AG09319 (cell line): ENCODE results near the gene RORC.

Source experiments
- DNase-seq: peaks from one replicate; pipeline ENCODE4 v3.0.0-alpha.2; 2010; ENCODE audit warnings: low read depth; ENCODE audit errors: extremely low read depth
- CTCF ChIP-seq: IDR thresholded peaks from 2 replicates; pipeline ENCODE4 v1.5.1; 2011; ENCODE audit warnings: low read depth, mild to moderate bottlenecking, inconsistent platforms, low read length, moderate library complexity

The RORC gene

GRCh38 chr1:151846686-151847237 is 15.2 kb upstream of the RORC start:
- no peak for TF ChIP-seq CTCF

GRCh38 chr1:151846062-151846568 is 14.5 kb upstream of the RORC start:
- no peak for DNase-seq
- no peak for TF ChIP-seq CTCF

More at GRCh38 chr1:151846686-151847237, 15.2 kb upstream of the RORC start:
- no peak for DNase-seq

DNA sequence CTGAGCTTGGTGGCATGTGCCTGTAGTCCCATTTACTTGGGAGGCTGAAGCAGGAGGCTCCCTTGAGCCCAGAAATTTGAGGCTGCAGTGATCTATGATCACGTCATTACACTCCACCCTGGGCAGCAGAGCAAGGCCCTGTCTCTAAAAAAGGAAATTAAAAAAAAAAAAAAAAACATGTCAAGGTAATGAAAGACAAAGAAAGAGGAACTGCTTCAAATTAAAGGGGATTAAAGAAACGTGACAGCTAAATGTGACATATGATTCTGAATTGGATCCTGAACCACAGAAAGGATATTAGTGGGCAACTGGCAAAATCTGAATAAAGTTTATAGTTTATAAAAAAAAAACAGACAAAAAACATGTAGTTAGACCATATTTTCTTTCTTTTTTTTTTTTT is 11.8 kb upstream of the RORC start:
- no peak for TF ChIP-seq CTCF
- DNase-seq: no peak

DNA sequence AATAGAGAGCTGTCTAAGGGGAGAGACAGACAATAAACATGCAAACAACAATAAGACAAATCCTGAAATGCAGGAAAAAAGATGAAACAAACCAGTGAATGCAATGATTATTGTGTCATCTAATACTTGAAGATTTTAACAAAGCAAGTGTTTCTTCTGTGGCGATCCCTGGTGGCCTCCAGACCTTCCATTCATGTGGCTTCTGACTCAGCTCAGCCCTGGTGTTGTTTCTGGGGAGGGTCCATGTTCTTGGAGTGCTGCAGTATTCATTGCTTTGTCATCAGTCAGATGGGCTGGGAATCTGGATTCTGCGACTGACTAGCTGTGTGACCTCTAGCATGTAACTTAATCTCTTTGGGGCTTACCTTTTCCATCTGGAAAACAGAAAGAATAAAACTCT is 9.5 kb upstream of the RORC start:
- no peak for DNase-seq
- no peak for TF ChIP-seq CTCF

GRCh38 chr1:151840421-151840820 is 8.8 kb upstream of the RORC start:
- TF ChIP-seq CTCF: no peak
- no peak for DNase-seq

- TF ChIP-seq CTCF: no peak
- no peak for DNase-seq
These were observed 8.1 kb upstream of the RORC start, which contains the start of gene C2CD4D for GRCh38 chr1:151839457-151840403. TSS of gene C2CD4D (minus strand) at chr1:151839820. CDS start at chr1:151838989, 831 bp downstream.

DNA sequence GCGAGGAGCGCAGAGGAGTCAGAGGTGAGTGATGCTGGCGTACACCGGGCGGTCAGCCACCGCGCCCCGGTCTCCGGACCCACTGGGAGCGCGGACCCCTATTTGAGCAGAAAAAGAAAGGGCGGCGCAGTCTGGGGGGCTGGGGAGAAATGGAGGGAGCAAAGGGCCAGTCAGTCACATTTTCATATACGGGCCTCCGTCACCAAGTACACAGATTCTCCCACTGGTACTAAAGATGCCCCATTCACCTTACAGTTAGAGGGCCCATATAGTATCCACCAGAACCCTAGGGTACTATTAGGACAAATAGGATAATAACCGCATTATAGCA is 7.4 kb upstream of the RORC start:
- no peak for DNase-seq
- TF ChIP-seq CTCF: no peak
